Measurements from ENCODE around the gene MUCL3.
"Not testable (repeated sequence)": the region's sequence is repeated elsewhere in the genome, so short reads cannot be mapped to it uniquely, and the experiment has no call there.

MUCL3 gene, protein sequence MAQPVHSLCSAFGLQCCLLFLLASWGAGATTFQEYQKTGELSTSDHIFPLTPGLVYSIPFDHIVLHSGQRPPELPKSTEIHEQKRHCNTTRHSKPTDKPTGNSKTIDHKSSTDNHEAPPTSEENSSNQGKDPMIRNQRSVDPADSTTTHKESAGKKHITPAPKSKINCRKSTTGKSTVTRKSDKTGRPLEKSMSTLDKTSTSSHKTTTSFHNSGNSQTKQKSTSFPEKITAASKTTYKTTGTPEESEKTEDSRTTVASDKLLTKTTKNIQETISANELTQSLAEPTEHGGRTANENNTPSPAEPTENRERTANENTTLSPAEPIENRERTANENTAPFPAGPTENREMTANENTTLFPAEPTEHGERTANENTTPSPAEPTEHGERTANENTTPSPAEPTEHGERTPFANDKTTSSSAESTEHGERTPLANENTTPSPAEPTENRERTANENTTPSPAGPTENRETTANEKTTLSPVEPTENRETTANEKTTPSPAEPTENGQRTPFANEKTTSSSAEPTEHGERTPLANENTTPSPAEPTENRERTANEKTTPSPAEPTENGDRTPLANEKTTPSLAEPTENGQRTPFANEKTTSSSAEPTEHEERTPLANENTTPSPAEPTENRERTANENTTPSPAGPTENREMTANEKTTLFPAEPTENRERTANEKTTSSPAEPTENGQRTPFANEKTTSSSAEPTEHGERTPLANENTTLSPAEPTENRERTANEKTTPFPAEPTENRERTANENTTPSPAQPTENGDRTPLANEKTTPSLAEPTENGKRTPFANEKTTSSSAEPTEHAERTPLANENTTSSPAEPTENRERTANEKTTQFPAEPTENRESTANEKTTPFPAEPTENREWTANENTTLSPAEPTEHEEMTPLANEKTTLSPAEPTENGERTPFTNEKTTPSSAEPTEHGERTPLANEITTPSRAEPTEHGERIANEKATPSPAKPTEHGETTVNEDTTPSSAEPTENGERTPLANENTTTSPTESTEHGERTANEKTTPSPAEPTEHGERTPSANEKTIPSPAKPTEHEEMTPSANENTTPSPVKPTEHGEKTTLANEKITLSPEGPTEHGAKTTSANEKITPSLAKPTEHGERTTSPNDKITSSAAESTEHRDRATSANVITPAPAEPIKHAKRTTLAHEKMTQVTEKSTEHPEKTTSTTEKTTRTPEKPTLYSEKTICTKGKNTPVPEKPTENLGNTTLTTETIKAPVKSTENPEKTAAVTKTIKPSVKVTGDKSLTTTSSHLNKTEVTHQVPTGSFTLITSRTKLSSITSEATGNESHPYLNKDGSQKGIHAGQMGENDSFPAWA (N-terminal part only)

DNA sequence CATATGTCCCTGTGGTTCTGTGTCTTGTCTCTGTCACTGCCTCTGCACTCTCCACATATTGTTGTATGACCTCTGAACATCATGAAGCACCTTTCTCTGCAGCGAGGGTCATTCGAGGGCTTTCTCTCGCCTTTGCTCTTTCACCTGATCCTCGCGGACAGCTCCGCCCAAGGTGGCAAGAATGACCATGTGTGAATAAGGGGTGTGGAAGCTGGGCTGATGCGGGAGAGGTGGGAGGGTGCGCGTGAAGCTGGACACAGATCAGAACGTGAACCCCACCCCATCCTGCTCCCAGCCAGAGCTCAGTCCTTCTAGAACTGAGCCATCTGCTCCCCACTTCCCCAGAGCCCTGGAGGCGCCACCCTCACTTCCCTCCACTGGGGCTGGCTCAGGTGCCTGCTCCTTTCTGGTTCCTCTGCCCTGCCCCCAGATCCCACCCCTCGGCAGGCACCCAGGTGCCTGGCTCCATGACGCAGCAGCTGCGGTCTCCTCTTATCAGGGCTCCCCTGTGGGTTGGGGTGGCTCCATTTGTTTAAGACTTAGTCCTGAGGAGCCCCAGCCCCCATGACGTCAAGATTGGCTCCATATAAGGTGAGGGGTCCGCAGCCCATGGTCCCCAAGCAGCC is at the start of gene MUCL3:
Gene MUCL3 (plus strand): TSS at position 613 of the 626 bp plus-strand sequence. CDS start 27 bp downstream, outside the sequence.
- FAIRE-seq: no peak

GRCh38 chr6:30891450-30891723 is 49.4 kb upstream of the MUCL3 start:
- no peak for FAIRE-seq

- no peak for FAIRE-seq
Measured at GRCh38 chr6:30891816-30892538, 48.8 kb upstream of the MUCL3 start.

GRCh38 chr6:30893001-30893591 is 47.7 kb upstream of the MUCL3 start:
- no peak for FAIRE-seq

DNA sequence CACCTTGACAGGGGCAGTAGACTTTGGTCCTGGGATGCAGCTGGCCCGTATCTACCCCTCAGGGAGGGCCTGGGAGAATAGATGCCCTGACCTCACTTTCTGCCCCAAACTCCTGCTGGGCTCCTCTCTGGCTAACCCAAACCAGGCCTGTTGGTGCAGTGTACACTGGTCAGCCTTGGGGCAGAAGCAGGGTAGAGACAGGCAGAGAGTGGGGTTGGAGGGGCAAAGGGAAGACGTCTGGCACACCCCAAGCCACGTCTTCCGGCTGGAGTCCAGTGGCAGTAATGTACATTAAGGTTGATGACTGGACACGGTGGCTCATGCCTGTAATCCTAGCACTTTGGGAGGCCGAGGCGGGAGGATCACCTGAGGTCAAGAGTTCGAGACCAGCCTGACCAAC is 47.1 kb upstream of the MUCL3 start:
- no peak for FAIRE-seq

GRCh38 chr6:30894381-30894780 is 46.4 kb upstream of the MUCL3 start:
- FAIRE-seq: no peak

- FAIRE-seq: no peak
Measured at GRCh38 chr6:30894935-30895334, 45.8 kb upstream of the MUCL3 start.

GRCh38 chr6:30895343-30895742 is 45.4 kb upstream of the MUCL3 start:
- no peak for FAIRE-seq

DNA sequence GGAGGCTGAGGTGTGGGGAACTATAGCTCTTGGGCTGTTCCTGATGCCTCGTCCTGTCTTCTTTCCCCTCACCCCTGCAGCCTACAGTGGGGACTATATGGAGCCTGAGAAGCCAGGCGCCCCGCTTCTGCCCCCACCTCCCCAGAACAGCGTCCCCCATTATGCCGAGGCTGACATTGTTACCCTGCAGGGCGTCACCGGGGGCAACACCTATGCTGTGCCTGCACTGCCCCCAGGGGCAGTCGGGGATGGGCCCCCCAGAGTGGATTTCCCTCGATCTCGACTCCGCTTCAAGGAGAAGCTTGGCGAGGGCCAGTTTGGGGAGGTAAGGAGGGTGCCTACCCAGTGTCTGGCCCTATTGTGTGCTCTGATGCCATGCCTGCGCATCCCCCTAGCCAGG is 44.2 kb upstream of the MUCL3 start:
- no peak for FAIRE-seq

- no peak for FAIRE-seq
Measured at GRCh38 chr6:30897882-30898281, 42.9 kb upstream of the MUCL3 start.

GRCh38 chr6:30898750-30899360 is 41.9 kb upstream of the MUCL3 start:
- FAIRE-seq: no peak

DNA sequence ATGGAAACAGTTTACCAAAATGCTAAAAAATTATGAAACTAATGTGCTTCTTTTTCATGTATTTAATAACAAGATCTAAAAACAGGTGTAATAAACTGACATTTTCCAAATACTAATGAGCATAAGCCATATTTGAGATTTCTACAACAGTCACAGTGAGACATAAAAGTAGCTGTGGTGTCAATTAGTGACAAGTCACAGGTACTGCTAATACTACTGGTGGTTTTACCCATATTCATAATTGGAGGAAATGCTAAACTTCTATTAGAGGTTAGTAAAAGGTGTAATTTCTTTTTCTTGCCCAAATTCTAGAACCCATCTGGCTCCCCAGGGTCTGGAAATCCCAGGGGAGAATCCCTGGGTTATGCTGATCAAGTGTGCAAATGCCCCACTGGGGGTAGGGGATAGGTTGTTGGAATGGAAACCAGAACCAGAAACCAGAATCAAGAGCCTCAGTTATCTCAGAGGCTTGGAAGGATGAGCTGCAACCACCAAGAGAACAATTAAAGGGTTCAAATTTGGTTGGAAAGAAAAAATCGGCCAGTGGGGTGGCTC is 39.8 kb upstream of the MUCL3 start:
- no peak for FAIRE-seq

DNA sequence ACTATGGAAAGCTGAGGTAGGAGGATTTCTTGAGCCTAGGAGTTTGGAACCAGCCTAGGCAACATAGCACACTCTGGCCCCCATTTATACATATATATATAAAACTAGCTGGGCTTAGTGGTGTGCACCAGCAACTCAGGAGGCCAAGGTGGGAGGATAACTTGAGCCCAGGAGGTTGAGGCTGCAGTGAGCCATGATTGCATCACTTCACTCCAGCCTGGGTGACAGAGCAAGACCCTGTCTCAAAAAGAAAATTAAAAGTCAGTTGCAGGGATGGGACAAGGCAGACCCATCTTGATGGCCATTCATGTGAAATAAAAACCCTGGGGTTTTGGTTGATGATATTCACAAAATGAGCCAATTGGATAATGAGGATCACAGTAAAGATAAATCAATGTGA is 39.3 kb upstream of the MUCL3 start:
- FAIRE-seq: no peak

DNA sequence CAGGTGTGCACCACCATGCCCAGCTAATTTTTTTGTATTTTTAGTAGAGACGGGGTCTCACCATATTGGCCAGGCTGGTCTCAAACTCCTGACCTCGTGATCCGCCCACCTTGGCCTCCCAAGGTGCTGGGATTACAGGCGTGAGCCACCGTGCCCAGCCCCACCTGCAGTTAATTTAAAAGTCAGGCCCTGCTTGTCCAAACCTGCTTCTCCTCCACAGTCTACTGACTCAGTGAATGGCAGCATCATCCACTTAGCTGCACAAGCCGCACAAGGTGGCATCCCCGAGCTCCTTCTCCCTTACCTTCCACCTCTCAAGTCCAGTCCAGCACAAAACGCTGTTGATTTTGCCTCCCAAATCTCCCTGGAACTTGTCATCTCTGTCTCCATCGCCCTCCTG is 38.6 kb upstream of the MUCL3 start:
- FAIRE-seq: not testable (repeated sequence)

DNA sequence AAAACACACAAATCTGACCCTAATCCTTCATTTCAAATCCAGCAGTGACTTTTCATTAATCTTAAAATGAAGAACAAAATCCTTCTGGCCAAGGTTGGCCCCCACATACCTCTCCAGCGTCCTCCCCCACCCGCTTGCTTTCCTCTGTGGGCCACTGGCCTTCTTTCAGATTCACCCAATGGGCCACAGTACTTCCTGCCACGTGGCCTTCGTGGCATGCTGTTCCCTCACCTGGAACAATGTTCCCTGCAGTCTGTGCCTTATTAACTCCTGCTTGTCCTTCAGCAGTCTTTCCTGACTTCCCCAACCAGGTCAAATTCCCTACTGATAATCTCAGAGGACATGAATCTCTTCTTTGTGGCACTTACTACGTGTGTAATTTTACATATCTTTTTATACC is 38.1 kb upstream of the MUCL3 start:
- FAIRE-seq: no peak

GRCh38 chr6:30903236-30903635 is 37.5 kb upstream of the MUCL3 start:
- FAIRE-seq: no peak

DNA sequence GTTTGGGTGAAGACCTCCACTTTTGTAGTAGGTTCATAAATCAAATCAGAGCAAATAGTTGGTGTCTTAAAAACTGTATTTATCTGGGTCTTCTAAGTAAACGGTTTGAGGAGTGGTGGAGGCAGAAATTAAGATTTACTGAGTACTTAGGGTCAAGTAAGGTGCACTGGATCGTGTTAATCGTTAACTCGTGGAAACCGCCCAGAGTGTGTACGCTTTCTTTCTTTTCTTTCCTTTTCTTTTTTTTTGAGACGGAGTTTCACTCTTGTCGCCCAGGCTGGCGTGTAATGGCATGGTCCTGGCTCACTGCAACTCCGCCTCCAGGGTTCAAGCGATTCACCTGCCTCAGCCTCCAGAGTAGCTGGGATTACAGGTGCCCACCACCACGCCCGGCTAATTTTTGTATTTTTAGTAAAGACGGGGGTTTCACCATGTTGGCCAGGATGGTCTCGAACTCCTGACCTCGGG is 33.4 kb upstream of the MUCL3 start:
- FAIRE-seq: not testable (repeated sequence)

DNA sequence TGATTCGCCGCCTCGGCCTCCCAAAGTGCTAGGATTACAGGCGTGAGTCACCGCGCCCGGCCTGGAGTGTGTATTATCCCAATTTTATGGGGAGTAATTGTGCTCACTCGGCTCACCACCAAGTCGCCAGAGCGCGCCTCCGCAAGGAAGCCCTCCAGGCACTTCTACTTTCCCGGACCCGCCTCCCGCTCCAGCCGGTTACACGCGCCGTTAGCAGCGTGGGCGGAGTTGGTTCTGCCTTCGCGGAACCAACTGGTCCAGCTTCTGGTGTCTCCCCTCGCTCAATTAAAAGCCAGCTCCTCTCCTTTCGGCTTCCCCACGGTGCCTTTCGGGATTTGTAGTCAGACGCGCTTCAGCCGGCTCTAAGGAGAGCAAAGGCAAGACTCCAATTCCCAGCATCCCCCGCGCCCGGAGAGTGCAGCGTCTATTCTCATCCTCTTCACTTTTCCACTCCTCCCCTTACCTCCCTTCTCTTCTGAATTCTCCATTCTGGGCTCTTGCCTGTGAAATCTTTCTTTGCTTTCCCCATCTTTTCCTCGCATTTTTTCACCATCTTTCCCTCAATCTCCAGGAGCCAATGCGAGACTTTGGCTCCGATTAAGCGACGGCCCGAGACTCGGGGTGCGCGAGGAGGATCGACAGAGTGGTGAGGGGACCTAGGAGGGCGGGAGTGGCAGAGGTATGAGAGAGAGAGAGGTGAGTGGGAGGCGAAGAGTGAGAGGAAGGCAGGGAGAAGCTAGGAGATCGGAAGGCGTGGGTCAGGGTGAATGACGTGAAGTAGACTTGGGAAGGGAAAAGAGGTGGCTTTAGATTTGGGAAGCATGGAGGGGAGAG is 32.8 kb upstream of the MUCL3 start, which contains the start of gene GTF2H4:
Gene GTF2H4 (plus strand): TSS at position 450 of the 834 bp plus-strand sequence.
- no peak for FAIRE-seq

- no peak for FAIRE-seq
Measured at GRCh38 chr6:30908700-30909099, 32.1 kb upstream of the MUCL3 start.

GRCh38 chr6:30910473-30910872 is 30.3 kb upstream of the MUCL3 start:
- not testable (repeated sequence) for FAIRE-seq
